PC-3 (cell line): Measurements from ENCODE around the gene KCND3.

Experiments
- EZH2 ChIP-seq: fragments of 300-600 bp; sonication (generic); IDR thresholded peaks from one replicate; pipeline ENCODE4 v1.6.1; 2017; ENCODE audit warnings: antibody characterized with exemption, mild to moderate bottlenecking, low read length; ENCODE audit not compliant: unreplicated experiment
- EZH2phosphoT487 ChIP-seq: fragments of 300-600 bp; sonication (generic); IDR thresholded peaks from 2 replicates; pipeline ENCODE4 v1.6.1; 2018; ENCODE audit warnings: mild to moderate bottlenecking, antibody characterized with exemption, low read length, borderline replicate concordance
- TF ChIP-seq, protein P1 (sequence below): fragments of 300-600 bp; sonication (generic); conservative IDR thresholded peaks from 2 replicates; pipeline ENCODE4 v1.5.1; 2017; ENCODE audit warnings: antibody characterized with exemption, low read depth, mild to moderate bottlenecking, low read length

DNA sequence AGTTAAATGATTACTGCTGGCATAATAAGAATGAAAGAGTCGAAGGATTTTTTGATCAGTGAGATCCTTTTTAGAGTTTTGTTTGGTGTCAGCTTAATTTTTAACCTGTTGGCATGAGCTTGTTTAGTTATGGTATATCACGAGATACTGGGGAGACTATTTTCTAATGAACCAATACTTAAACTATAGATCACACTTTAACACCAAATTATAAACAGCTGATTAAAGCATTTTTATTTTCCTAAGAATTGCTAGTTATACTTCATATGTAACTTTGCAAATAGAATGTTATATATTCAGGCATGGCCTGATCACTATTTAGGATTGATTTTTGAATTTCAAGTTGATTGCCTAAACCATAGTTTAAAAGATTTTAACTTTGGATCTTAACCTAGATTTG, 227.8 kb downstream of the KCND3 start:
- TF ChIP-seq, protein P1, sequence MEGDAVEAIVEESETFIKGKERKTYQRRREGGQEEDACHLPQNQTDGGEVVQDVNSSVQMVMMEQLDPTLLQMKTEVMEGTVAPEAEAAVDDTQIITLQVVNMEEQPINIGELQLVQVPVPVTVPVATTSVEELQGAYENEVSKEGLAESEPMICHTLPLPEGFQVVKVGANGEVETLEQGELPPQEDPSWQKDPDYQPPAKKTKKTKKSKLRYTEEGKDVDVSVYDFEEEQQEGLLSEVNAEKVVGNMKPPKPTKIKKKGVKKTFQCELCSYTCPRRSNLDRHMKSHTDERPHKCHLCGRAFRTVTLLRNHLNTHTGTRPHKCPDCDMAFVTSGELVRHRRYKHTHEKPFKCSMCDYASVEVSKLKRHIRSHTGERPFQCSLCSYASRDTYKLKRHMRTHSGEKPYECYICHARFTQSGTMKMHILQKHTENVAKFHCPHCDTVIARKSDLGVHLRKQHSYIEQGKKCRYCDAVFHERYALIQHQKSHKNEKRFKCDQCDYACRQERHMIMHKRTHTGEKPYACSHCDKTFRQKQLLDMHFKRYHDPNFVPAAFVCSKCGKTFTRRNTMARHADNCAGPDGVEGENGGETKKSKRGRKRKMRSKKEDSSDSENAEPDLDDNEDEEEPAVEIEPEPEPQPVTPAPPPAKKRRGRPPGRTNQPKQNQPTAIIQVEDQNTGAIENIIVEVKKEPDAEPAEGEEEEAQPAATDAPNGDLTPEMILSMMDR = no peak
- TF ChIP-seq EZH2 = no peak
- no peak for TF ChIP-seq EZH2phosphoT487
